K562 (cell line): ENCODE results near the gene LAMB3. TPM values are rescaled to one million over a fixed set of nuclear protein-coding genes. Genes with fewer than 3 reads are reported as not detected.

Experiments
- BDP1 ChIP-seq: IDR thresholded peaks from 3 replicates; pipeline ENCODE4 v1.6.1; 2011; ENCODE audit not compliant: insufficient read length, insufficient read depth
- E2F1 ChIP-seq: sonication (generic); formaldehyde crosslinking; IDR thresholded peaks from 2 replicates; pipeline ENCODE4 v1.8.1; 2023; ENCODE audit warnings: mild to moderate bottlenecking, missing genetic modification reagents, moderate library complexity
- E2F8 ChIP-seq: fragments of 450-650 bp; IDR thresholded peaks from 2 replicates; pipeline ENCODE4 v1.7.1; 2018; ENCODE audit warnings: mild to moderate bottlenecking, low read depth; ENCODE audit not compliant: partially characterized antibody
- ETS1 ChIP-seq: conservative IDR thresholded peaks from 2 replicates; pipeline ENCODE4 v1.6.1; 2011; ENCODE audit warnings: low read depth, mild to moderate bottlenecking, low read length; ENCODE audit not compliant: control insufficient read depth
- GABPA ChIP-seq: fragments of 200-800 bp; sonication (Bioruptor generic); conservative IDR thresholded peaks from 2 replicates; pipeline ENCODE4 v1.6.1; 2016; ENCODE audit warnings: low read depth, missing genetic modification characterization, missing compliant biosample characterization
- GABPB1 ChIP-seq: sonication (generic); formaldehyde crosslinking; IDR thresholded peaks from 2 replicates; pipeline ENCODE4 v1.8.0; 2022; ENCODE audit warnings: mild to moderate bottlenecking, missing genetic modification reagents
- GTF2E2 ChIP-seq: fragments of 200-800 bp; sonication (Bioruptor generic); IDR thresholded peaks from 2 replicates; pipeline ENCODE4 v1.6.1; 2016; ENCODE audit warnings: missing genetic modification characterization, missing compliant biosample characterization
- IRF2 ChIP-seq: sonication (generic); formaldehyde crosslinking; IDR thresholded peaks from 2 replicates; pipeline ENCODE4 v1.8.1; 2022; ENCODE audit warnings: mild to moderate bottlenecking, missing genetic modification reagents
- MXD1 ChIP-seq: fragments of 250-450 bp; sonication (Bioruptor Pico); IDR thresholded peaks from 2 replicates; pipeline ENCODE4 v1.8.0; 2021; ENCODE audit warnings: borderline replicate concordance, mild to moderate bottlenecking, moderate library complexity; ENCODE audit not compliant: poor library complexity, severe bottlenecking
- NCOA1 ChIP-seq: fragments of 450-650 bp; IDR thresholded peaks from 2 replicates; pipeline ENCODE4 v1.6.1; 2016; ENCODE audit warnings: low read depth
- POLR2G ChIP-seq: fragments of 200-400 bp; formaldehyde crosslinking; IDR thresholded peaks from 2 replicates; pipeline ENCODE4 v1.6.1; 2017; ENCODE audit warnings: low read depth, mild to moderate bottlenecking, antibody characterized with exemption, low read length, moderate library complexity
- TCFL5 ChIP-seq: fragments of 250-450 bp; sonication (Bioruptor Pico); conservative IDR thresholded peaks from 2 replicates; pipeline ENCODE4 v1.6.1; 2021; ENCODE audit warnings: mild to moderate bottlenecking, moderate library complexity, matching md5 sums
- ZBTB5 ChIP-seq: fragments of 450-650 bp; IDR thresholded peaks from 2 replicates; pipeline ENCODE4 v1.6.1; 2017; ENCODE audit warnings: antibody characterized with exemption
- ZFX ChIP-seq: sonication (generic); formaldehyde crosslinking; IDR thresholded peaks from 2 replicates; pipeline ENCODE4 v1.8.0; 2022; ENCODE audit warnings: mild to moderate bottlenecking, missing genetic modification reagents, moderate library complexity
- ZNF398 ChIP-seq: fragments of 250-450 bp; sonication (Bioruptor Pico); IDR thresholded peaks from 2 replicates; pipeline ENCODE4 v1.8.0; 2021; ENCODE audit warnings: moderate library complexity, mild to moderate bottlenecking, inconsistent platforms
- polyA plus RNA-seq, 8 experiments: library from polyadenylated mRNA; depleted of rRNA in 4 of 8; stranded (reverse) in 5 of 8; unstranded in 3 of 8; fragments of >200 nt; fragmentation: Nextera tagmentation in 2 of 8; fragmentation: Illumina TruSeq in 1 of 8; extraction: Ambion mirVana in 2 of 8; extraction: Trizol in 1 of 8; gene quantifications; 2 replicates each; pipeline versions ENCODE4 v1.2.1 to v1.2.3, GENCODE V29; 2011 to 2014; ENCODE audit warnings: inconsistent platforms in 1 of 8, missing spikeins in 1 of 8
- total RNA-seq, 7 experiments: library from RNA; depleted of rRNA in 6 of 7; stranded (reverse); fragments of >200 nt in 6 of 7; fragmentation: Illumina TruSeq in 2 of 7; extraction: Trizol in 2 of 7; gene quantifications; 2 replicates each; pipeline versions ENCODE4 v1.2.1 to v1.2.3, GENCODE V29; 2011 to 2021; ENCODE audit warnings: low replicate concordance in 1 of 7

The LAMB3 gene
- total and polyA plus RNA-seq, 9 of the 15 experiments (the other 6 are each of a cell fraction or from before 2014, with no cell fraction given) = 0.08 to 1.3 (median 0.91) TPM

GRCh38 chr1:209672705-209673630 is 20.7 kb upstream of the LAMB3 start (continued):
- no peak for TF ChIP-seq ETS1
- TF ChIP-seq GTF2E2 (tag) = peak; percentile 81; the same call in 1 of the 2 replicates
- no peak for TF ChIP-seq ZBTB5
- no peak for TF ChIP-seq GABPB1
- no peak for TF ChIP-seq E2F8
- no peak for TF ChIP-seq BDP1
- TF ChIP-seq GABPA (tag) = peak; percentile 45
- no peak for TF ChIP-seq E2F1 (CRISPR knock-in tag)
- TF ChIP-seq MXD1 (CRISPR knock-in tag) = no peak
- no peak for TF ChIP-seq POLR2G
- TF ChIP-seq TCFL5 (CRISPR knock-in tag) = no peak
- TF ChIP-seq NCOA1 = no peak
- no peak for TF ChIP-seq ZNF398 (CRISPR knock-in tag)
- no peak for TF ChIP-seq ZFX (CRISPR knock-in tag)
- no peak for TF ChIP-seq IRF2
